ENCODE data around the gene APEX2. TPM values are rescaled to one million over a fixed set of nuclear protein-coding genes. Genes with fewer than 3 reads are reported as not detected.

APEX2 gene
- total RNA-seq, 2 donors from 2014 or later = 6.6 to 7.7 TPM

DNA sequence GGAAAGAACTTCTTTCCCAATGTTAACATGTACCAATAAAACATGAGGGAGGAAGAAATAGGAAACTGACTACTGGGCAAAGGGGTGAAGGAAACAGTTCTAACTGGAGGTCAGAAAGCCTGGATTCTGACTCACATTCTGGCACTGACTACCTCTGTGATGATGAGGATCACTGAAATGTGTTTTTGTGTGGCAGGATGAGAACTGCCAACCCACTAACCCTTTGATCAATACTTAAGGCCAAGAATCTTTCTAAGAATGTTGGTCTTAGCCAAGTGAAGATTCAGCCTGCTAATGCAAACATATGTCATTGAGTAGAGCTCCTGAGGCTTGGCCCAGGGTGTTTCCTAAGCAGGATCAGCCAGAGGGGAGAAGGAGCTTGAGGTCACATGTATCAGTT is 26.0 kb downstream of the APEX2 start:
- Histone ChIP-seq H3K4me3 (no peak overlapping the region), H3K27ac (no peak overlapping the region), H3K9me3 (no peaks in the 10 kb centered on the region), H3K4me1 (no peaks in the 10 kb centered on the region), H3K36me3 (no peaks in the 10 kb centered on the region), H3K27me3 (no peaks in the 10 kb centered on the region)
- DNase-seq (ENCODE audit: low spot score) = no peak
- TF ChIP-seq, protein P1, sequence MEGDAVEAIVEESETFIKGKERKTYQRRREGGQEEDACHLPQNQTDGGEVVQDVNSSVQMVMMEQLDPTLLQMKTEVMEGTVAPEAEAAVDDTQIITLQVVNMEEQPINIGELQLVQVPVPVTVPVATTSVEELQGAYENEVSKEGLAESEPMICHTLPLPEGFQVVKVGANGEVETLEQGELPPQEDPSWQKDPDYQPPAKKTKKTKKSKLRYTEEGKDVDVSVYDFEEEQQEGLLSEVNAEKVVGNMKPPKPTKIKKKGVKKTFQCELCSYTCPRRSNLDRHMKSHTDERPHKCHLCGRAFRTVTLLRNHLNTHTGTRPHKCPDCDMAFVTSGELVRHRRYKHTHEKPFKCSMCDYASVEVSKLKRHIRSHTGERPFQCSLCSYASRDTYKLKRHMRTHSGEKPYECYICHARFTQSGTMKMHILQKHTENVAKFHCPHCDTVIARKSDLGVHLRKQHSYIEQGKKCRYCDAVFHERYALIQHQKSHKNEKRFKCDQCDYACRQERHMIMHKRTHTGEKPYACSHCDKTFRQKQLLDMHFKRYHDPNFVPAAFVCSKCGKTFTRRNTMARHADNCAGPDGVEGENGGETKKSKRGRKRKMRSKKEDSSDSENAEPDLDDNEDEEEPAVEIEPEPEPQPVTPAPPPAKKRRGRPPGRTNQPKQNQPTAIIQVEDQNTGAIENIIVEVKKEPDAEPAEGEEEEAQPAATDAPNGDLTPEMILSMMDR (IDR thresholded peaks at IDR 0.05) = no peak

DNA sequence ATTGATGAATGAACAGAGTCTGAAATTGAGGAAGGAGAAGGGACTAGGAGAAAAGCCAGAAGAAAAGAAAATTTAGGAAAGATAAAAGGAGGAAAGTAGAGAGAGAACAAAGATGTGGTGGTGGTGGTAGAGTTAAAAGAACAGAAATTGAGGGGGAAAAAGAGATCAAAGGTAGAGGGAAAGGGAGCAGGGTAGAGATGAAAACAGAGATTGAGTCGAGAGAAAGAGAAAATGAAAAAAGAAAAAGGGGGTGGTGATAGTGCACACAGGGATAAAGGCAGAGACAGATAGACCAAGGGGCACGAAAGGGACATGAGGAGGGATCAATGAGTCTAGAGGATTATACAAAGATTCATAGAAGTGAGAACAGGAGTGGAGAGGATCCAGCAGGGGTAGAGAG is 26.7 kb downstream of the APEX2 start:
- Histone ChIP-seq H3K27ac (no peak overlapping the region), H3K27me3 (no peaks in the 10 kb centered on the region), H3K4me1 (no peaks in the 10 kb centered on the region), H3K36me3 (no peaks in the 10 kb centered on the region), H3K9me3 (no peaks in the 10 kb centered on the region), H3K4me3 (no peak overlapping the region)
- TF ChIP-seq, protein P1 (IDR thresholded peaks at IDR 0.05) = no peak
- no peak for DNase-seq (ENCODE audit: low spot score)

DNA sequence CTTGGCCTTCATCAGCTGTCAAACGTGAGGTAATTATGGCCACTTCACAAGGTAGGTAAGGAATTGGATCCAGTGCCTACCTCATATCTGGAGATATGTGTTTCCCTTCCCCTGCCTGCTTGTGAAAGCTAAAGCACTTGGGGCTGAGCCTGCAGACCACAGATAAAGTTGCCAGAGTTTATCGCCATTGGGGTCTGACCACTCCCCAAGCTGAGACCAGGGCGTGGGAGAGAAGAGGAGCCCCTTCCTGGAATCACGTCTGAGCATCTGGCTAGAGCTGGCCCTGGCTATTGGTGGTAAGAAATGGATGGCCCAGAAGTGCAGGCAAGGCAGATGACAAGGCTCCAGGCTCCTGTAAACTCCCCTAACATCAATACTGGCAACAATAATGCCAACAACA is 27.9 kb downstream of the APEX2 start:
- Histone ChIP-seq H3K27me3 (no peaks in the 10 kb centered on the region), H3K36me3 (no peaks in the 10 kb centered on the region), H3K4me3 (no peak overlapping the region), H3K9me3 (no peaks in the 10 kb centered on the region), H3K4me1 (no peaks in the 10 kb centered on the region), H3K27ac (no peak overlapping the region)
- TF ChIP-seq, protein P1 (IDR thresholded peaks at IDR 0.05) = no peak
- no peak for DNase-seq (ENCODE audit: low spot score)

DNA sequence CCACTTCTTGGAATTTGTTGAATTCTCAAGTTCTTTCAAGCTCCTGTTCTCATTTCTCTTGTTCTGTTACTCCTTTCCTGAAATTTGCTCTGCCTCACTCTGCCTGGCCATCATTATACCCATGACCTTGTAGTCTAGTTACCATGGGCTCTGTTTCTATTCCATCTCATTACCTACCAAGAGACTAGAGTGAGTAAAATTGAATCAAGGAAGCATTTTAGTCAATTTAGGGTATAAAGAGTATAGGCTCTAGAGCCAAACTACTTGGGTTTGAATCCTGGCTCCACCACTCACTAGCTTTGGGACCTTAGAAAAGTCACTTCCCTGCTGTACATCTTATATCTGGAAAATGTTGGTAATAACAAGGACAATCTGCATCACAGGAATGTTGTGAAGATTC is 28.4 kb downstream of the APEX2 start:
- H3K9me3 ChIP-seq = no peaks in the 10 kb centered on the region
- no peaks in the 10 kb centered on the region for H3K4me1 ChIP-seq
- H3K27ac ChIP-seq = no peak overlapping the region
- H3K4me3 ChIP-seq = no peak overlapping the region
- H3K27me3 ChIP-seq = no peaks in the 10 kb centered on the region
- no peak for DNase-seq (ENCODE audit: low spot score)
- TF ChIP-seq, protein P1 (IDR thresholded peaks at IDR 0.05) = no peak
- H3K36me3 ChIP-seq = no peaks in the 10 kb centered on the region

DNA sequence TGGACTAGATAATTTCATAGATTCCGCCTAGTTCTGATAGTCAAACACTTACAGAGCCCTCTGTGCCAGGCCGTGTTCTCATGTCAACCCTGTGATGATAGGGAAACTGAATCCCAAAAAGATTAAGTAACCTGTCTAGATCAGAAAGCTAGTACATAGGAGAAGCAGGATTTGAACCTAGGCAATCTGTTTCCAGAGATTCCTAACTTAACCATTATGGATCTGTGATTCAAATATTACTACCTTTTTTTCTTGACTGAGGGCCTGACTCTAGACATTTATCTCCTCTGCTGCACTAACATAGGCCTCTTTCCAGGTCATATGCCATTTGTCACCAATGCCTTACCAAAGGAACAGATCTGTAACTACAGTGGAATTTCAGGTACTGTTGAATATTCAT is 29.1 kb downstream of the APEX2 start:
- TF ChIP-seq, protein P1 (IDR thresholded peaks at IDR 0.05) = no peak
- DNase-seq (ENCODE audit: low spot score) = no peak
- H3K36me3 ChIP-seq = no peaks in the 10 kb centered on the region
- H3K9me3 ChIP-seq = no peaks in the 10 kb centered on the region
- H3K4me3 ChIP-seq = no peak overlapping the region
- H3K27ac ChIP-seq = no peak overlapping the region
- H3K27me3 ChIP-seq = no peaks in the 10 kb centered on the region
- H3K4me1 ChIP-seq = no peaks in the 10 kb centered on the region
